A549 (cell line): ENCODE measurements around the gene SCAMP3. TPM values are rescaled to one million over a fixed set of nuclear protein-coding genes. Genes with fewer than 3 reads are reported as not detected.

Source experiments
- ATAC-seq, 2 experiments: fragments of 200-7000 bp in 1 of 2; fragments of >200 bp in 1 of 2; cut with Nextera tagmentation in 1 of 2; cut with Tn5 transposase in 1 of 2; 3 replicates each; pipeline versions ENCODE4 v1.8.0 to v1.9.1; 2018 to 2020; ENCODE audit warnings: mild to moderate bottlenecking in 1 of 2, moderate library complexity in 1 of 2
- CTCF ChIA-PET: fragments of 300-600 bp; sonication (Branson Sonifier 250); formaldehyde crosslinking; extraction: SDS; loops from one replicate; lab custom pipeline; 2021; ENCODE audit warnings: antibody characterized with exemption, inconsistent platforms; lab: Yijun Ruan, JAX
- POLR2A ChIA-PET: fragments of 350-600 bp; formaldehyde crosslinking; extraction: SDS; loops from one replicate; lab custom pipeline; 2021; ENCODE audit warnings: antibody characterized with exemption, inconsistent platforms; lab: Yijun Ruan, JAX
- DNase-seq, 2 experiments: peaks; one replicate each; pipeline versions ENCODE4 v3.0.0 to v3.0.0-alpha.2; 2011 to 2016; ENCODE audit warnings: low read depth in 1 of 2, low spot score in 1 of 2
- FAIRE-seq: peaks from 2 replicates; lab custom pipeline; 2011; peaks lifted over from hg19 to GRCh38; lab: Jason Lieb, UNC
- H3K27ac ChIP-seq, 2 experiments: fragments of >200 bp; sonication (Bioruptor Twin); formaldehyde crosslinking; 3 replicates each; pipeline ENCODE4 v1.5.1; 2016 to 2017
- H3K4me1 ChIP-seq: fragments of >200 bp; sonication (Bioruptor Twin); formaldehyde crosslinking; 3 replicates; pipeline ENCODE4 v1.6.1; 2016
- H3K4me2 ChIP-seq: fragments of >200 bp; sonication (Bioruptor Twin); formaldehyde crosslinking; 3 replicates; pipeline ENCODE4 v1.6.1; 2016
- H3K4me3 ChIP-seq: fragments of >200 bp; sonication (Bioruptor Twin); formaldehyde crosslinking; 3 replicates; pipeline ENCODE4 v1.5.1; 2016
- H3K9me3 ChIP-seq: fragments of >200 bp; sonication (Bioruptor Twin); formaldehyde crosslinking; 3 replicates; pipeline ENCODE4 v1.6.1; 2016
- ATOH8 ChIP-seq: fragments of 250-450 bp; sonication (Bioruptor Pico); IDR thresholded peaks from 2 replicates; pipeline ENCODE4 v1.5.0; 2020; ENCODE audit warnings: low read depth, mild to moderate bottlenecking, moderate library complexity
- BCL3 ChIP-seq: fragments of >200 bp; sonication (Bioruptor Twin); formaldehyde crosslinking; IDR thresholded peaks from 3 replicates; pipeline ENCODE4 v1.6.1; 2016
- BHLHE40 ChIP-seq: IDR thresholded peaks from 2 replicates; pipeline ENCODE4 v1.6.1; 2012; ENCODE audit warnings: low read depth, low read length, inconsistent platforms
- CBX8 ChIP-seq: fragments of 200-600 bp; sonication (generic); IDR thresholded peaks from 2 replicates; pipeline ENCODE4 v1.6.1; 2016
- CHD2 ChIP-seq: fragments of 150-350 bp; IDR thresholded peaks from 2 replicates; pipeline ENCODE4 v1.6.1; 2014; ENCODE audit warnings: low read length; ENCODE audit not compliant: partially characterized antibody
- CTCF ChIP-seq: fragments of >200 bp; sonication (Bioruptor Twin); formaldehyde crosslinking; IDR thresholded peaks from 3 replicates; pipeline ENCODE4 v1.5.1; 2016
- E2F6 ChIP-seq: IDR thresholded peaks from 2 replicates; pipeline ENCODE4 v1.6.1; 2012; ENCODE audit warnings: low read depth, borderline replicate concordance
- EHF ChIP-seq: fragments of 250-450 bp; sonication (Bioruptor Pico); IDR thresholded peaks from 2 replicates; pipeline ENCODE4 v1.5.0; 2020; ENCODE audit warnings: mild to moderate bottlenecking
- FOSB ChIP-seq: fragments of 250-450 bp; sonication (Bioruptor Pico); IDR thresholded peaks from 2 replicates; pipeline ENCODE4 v1.5.0; 2020; ENCODE audit warnings: mild to moderate bottlenecking, moderate library complexity
- FOSL2 ChIP-seq, 2 experiments: fragments of 450-650 bp in 1 of 2; fragments of >200 bp in 1 of 2; sonication (Bioruptor Twin) in 1 of 2; formaldehyde crosslinking; IDR thresholded peaks; 2 replicates each; pipeline versions ENCODE4 v1.5.0 to v1.6.1; 2016 to 2020; ENCODE audit warnings: mild to moderate bottlenecking in 1 of 2, moderate library complexity in 1 of 2
- FOXS1 ChIP-seq: fragments of 250-450 bp; sonication (Bioruptor Pico); IDR thresholded peaks from 2 replicates; pipeline ENCODE4 v1.5.0; 2020; ENCODE audit warnings: mild to moderate bottlenecking, moderate library complexity
- GATA3 ChIP-seq: IDR thresholded peaks from 2 replicates; pipeline ENCODE4 v1.6.1; 2012; ENCODE audit warnings: borderline replicate concordance
- HEYL ChIP-seq: fragments of 250-450 bp; sonication (Bioruptor Pico); IDR thresholded peaks from 2 replicates; pipeline ENCODE4 v1.8.0; 2021; ENCODE audit warnings: mild to moderate bottlenecking, moderate library complexity
- HMGXB4 ChIP-seq: fragments of 250-450 bp; sonication (Bioruptor Pico); IDR thresholded peaks from 2 replicates; pipeline ENCODE4 v1.5.0; 2021; ENCODE audit warnings: mild to moderate bottlenecking, moderate library complexity, borderline replicate concordance
- HOXB13 ChIP-seq: fragments of 250-450 bp; sonication (Bioruptor Pico); IDR thresholded peaks from 2 replicates; pipeline ENCODE4 v1.5.0; 2020; ENCODE audit warnings: low read depth, mild to moderate bottlenecking, moderate library complexity
- HOXB5 ChIP-seq: fragments of 250-450 bp; sonication (Bioruptor Pico); IDR thresholded peaks from 2 replicates; pipeline ENCODE4 v1.5.0; 2020; ENCODE audit warnings: mild to moderate bottlenecking, moderate library complexity
- JUN ChIP-seq, 2 experiments: fragments of >200 bp; sonication (Bioruptor Twin); formaldehyde crosslinking; IDR thresholded peaks; 2 replicates in 1 of 2; 3 replicates in 1 of 2; pipeline ENCODE4 v1.6.1; 2016 to 2017
- MAFK ChIP-seq: fragments of 450-650 bp; IDR thresholded peaks from 2 replicates; pipeline ENCODE4 v1.6.1; 2014; ENCODE audit not compliant: partially characterized antibody
- MAX ChIP-seq: IDR thresholded peaks from 2 replicates; pipeline ENCODE4 v1.6.1; 2012
- MYC ChIP-seq: IDR thresholded peaks from 2 replicates; pipeline ENCODE4 v1.6.1; 2012; ENCODE audit warnings: mild to moderate bottlenecking, inconsistent platforms, low read length, improper control_type of control experiment, borderline replicate concordance
- NFE2L2 ChIP-seq: fragments of 150-350 bp; conservative IDR thresholded peaks from 2 replicates; pipeline ENCODE4 v1.6.1; 2014; ENCODE audit warnings: low read length
- NR3C1 ChIP-seq: fragments of >200 bp; sonication (Bioruptor Twin); formaldehyde crosslinking; IDR thresholded peaks from 3 replicates; pipeline ENCODE4 v1.6.1; 2017
- PHF8 ChIP-seq: fragments of 200-600 bp; sonication (generic); IDR thresholded peaks from 2 replicates; pipeline ENCODE4 v1.6.1; 2016; ENCODE audit warnings: low read depth, mild to moderate bottlenecking, antibody characterized with exemption, moderate library complexity, borderline replicate concordance
- POLR2A ChIP-seq: IDR thresholded peaks from 2 replicates; pipeline ENCODE4 v1.6.1; 2012; ENCODE audit warnings: mild to moderate bottlenecking, low read length
- POLR2AphosphoS2 ChIP-seq: conservative IDR thresholded peaks from 2 replicates; pipeline ENCODE4 v1.6.1; 2012; ENCODE audit warnings: low read length, improper control_type of control experiment, inconsistent platforms
- RAD21 ChIP-seq, 2 experiments: fragments of >200 bp in 1 of 2; sonication (Bioruptor Twin) in 1 of 2; formaldehyde crosslinking in 1 of 2; IDR thresholded peaks in 1 of 2; conservative IDR thresholded peaks in 1 of 2; 2 replicates in 1 of 2; 3 replicates in 1 of 2; pipeline ENCODE4 v1.6.1; 2012 to 2018; ENCODE audit warnings: inconsistent platforms in 1 of 2
- RCOR1 ChIP-seq: fragments of 150-350 bp; IDR thresholded peaks from 2 replicates; pipeline ENCODE4 v1.6.1; 2014; ENCODE audit warnings: antibody characterized with exemption, low read length, low read depth
- RNF2 ChIP-seq: fragments of 200-600 bp; sonication (generic); IDR thresholded peaks from 2 replicates; pipeline ENCODE4 v1.6.1; 2016; ENCODE audit warnings: low read depth, mild to moderate bottlenecking, antibody characterized with exemption, moderate library complexity, borderline replicate concordance
- TFCP2L1 ChIP-seq: fragments of 250-450 bp; sonication (Bioruptor Pico); IDR thresholded peaks from 2 replicates; pipeline ENCODE4 v1.5.0; 2021; ENCODE audit warnings: mild to moderate bottlenecking
- ZC3H11A ChIP-seq: fragments of 450-650 bp; IDR thresholded peaks from 2 replicates; pipeline ENCODE4 v1.6.1; 2014; ENCODE audit warnings: antibody characterized with exemption, mild to moderate bottlenecking
- ZFP36 ChIP-seq: fragments of 450-650 bp; IDR thresholded peaks from 2 replicates; pipeline ENCODE4 v1.6.1; 2014; ENCODE audit warnings: borderline replicate concordance; ENCODE audit not compliant: partially characterized antibody
- ZNF302 ChIP-seq: fragments of 250-450 bp; sonication (Bioruptor Pico); IDR thresholded peaks from 2 replicates; pipeline ENCODE4 v1.9.0; 2021; ENCODE audit warnings: inconsistent platforms, mild to moderate bottlenecking, moderate library complexity
- ZSCAN20 ChIP-seq: fragments of 250-450 bp; sonication (Bioruptor Pico); IDR thresholded peaks from 2 replicates; pipeline ENCODE4 v1.8.0; 2022; ENCODE audit warnings: mild to moderate bottlenecking, moderate library complexity
- WGBS: methylation state at CpG from one replicate; pipeline ENCODE4 v1.1.6; 2017; ENCODE audit errors: missing lambda C conversion rate; 5-methylcytosine and 5-hydroxymethylcytosine counted together
- polyA plus RNA-seq, 4 experiments: library from polyadenylated mRNA; depleted of rRNA in 3 of 4; stranded (reverse); fragments of >200 nt; fragmentation: RNase III in 1 of 4; extraction: RNeasy Plus Mini Kit Qiagen cat#74134 plus additional on column Dnase treatment in 1 of 4; gene quantifications; 2 replicates in 3 of 4; 3 replicates in 1 of 4; pipeline ENCODE4 v1.2.3, GENCODE V29; 2011 to 2017

The SCAMP3 gene
- polyA plus RNA-seq, 2 of the 4 experiments (the other 2 are of a cell fraction) = 75.9 to 135 TPM

GRCh38 chr1:155208541-155209311 is 53.4 kb downstream of the SCAMP3 start, which contains the start of gene MTX1:
TSS of gene MTX1 (plus strand) at chr1:155208695. CDS start at chr1:155208805, 110 bp downstream.
- peak; percentile 76 to 84 for DNase-seq
- 3% methylated on average over 6 of the region's 64 CpGs for WGBS
- POLR2A ChIA-PET = interaction anchor here (1.0 to 3.2 kb wide), 4 partner anchors 15 to 42 kb away, joined by 4 to 40 read pairs (median 7); no protein-coding TSS in a partner anchor
- H3K9me3 ChIP-seq = no peaks in the 10 kb centered on the region
- H3K27ac ChIP-seq = peak within 1 kb of the TSS; percentile 97 to 99
- peak; percentile 75 to 87 for ATAC-seq
- H3K4me1 ChIP-seq = peaks cover 23% of the 10 kb centered on the region
- CTCF ChIA-PET = interaction anchor here (0.9 to 11.7 kb wide), 9 partner anchors 11 to 384 kb away, joined by 3 to 102 read pairs (median 14); partner anchors contain the start of gene KRTCAP2
- FAIRE-seq = no peak
- peak within 1 kb of the TSS; percentile 90 for H3K4me3 ChIP-seq
- peak within 1 kb of the TSS; percentile 98 for H3K4me2 ChIP-seq
- TF ChIP-seq HMGXB4 (no peak), MAFK (no peak), FOSL2 (IDR thresholded peaks at IDR 0.05) (no peak), FOSL2 (CRISPR knock-in tag; IDR thresholded peaks at IDR 0.05) (no peak), ATOH8 (CRISPR knock-in tag) (peak; percentile 47; the same call in 1 of the 2 replicates), MAX (peak; percentile 59), JUN (IDR thresholded peaks at IDR 0.05) (peak; percentile 11 to 80; a peak in 3 of 5 replicates), ZFP36 (no peak), EHF (0 out of 2 replicates have a peak, but pooled peaks have one; percentile 49), PHF8 (peak; percentile 73; the same call in 1 of the 2 replicates), ZSCAN20 (no peak), FOSB (CRISPR knock-in tag) (peak; percentile 67; the same call in 1 of the 2 replicates), CHD2 (peak; percentile 40), POLR2A (peak; percentile 52), ZC3H11A (no peak), NR3C1 (no peak), RNF2 (0 out of 2 replicates have a peak, but pooled peaks have one; percentile 41), FOXS1 (CRISPR knock-in tag) (0 out of 2 replicates have a peak, but pooled peaks have one; percentile 37), HEYL (CRISPR knock-in tag) (no peak), POLR2AphosphoS2 (no peak), GATA3 (no peak), NFE2L2 (no peak), HOXB13 (CRISPR knock-in tag) (0 out of 2 replicates have a peak, but pooled peaks have one; percentile 35), BCL3 (peak; percentile 62; the same call in 1 of the 3 replicates), RAD21 (conservative IDR thresholded peaks at IDR 0.05 in 1 of 2, IDR thresholded peaks at IDR 0.05 in 1 of 2) (no peak), E2F6 (peak; percentile 65), CBX8 (no peak), HOXB5 (CRISPR knock-in tag) (0 out of 2 replicates have a peak, but pooled peaks have one; percentile 71), BHLHE40 (no peak), ZNF302 (no peak), RCOR1 (no peak), CTCF (no peak), MYC (peak; percentile 84), TFCP2L1 (CRISPR knock-in tag) (0 out of 2 replicates have a peak, but pooled peaks have one; percentile 12)
